GM19372 (cell line): ENCODE data around the gene KRTAP1-3.
"Not testable (repeated sequence)": the region's sequence is repeated elsewhere in the genome, so short reads cannot be mapped to it uniquely, and the experiment has no call there.

Experiments
- ATAC-seq: cut with Tn5 transposase; IDR thresholded peaks from one replicate; pipeline ENCODE4 v1.9.1; 2021; ENCODE audit warnings: mild to moderate bottlenecking, low read depth, moderate library complexity; ENCODE audit not compliant: unreplicated experiment

KRTAP1-3 gene

DNA sequence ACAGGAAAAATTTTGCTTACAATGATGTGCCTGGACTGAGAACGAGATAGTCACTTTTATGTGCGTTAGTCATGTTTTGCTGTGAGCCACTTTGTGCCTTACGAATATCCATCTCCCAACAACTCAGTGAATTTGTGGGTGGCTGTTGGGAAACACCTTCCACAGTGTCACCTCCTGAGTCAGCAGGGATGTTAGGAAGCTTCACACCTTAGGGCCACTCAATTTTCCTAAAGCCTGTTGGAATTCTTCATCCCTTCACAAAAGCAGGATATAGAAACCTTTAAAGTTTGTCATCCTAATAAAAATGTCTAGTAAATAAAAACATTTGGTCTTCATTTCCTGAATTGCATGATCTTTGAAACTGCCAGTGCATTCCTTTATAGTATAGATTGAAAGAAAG lies 21.5 kb downstream of the KRTAP1-3 start:
- ATAC-seq, result no peak

DNA sequence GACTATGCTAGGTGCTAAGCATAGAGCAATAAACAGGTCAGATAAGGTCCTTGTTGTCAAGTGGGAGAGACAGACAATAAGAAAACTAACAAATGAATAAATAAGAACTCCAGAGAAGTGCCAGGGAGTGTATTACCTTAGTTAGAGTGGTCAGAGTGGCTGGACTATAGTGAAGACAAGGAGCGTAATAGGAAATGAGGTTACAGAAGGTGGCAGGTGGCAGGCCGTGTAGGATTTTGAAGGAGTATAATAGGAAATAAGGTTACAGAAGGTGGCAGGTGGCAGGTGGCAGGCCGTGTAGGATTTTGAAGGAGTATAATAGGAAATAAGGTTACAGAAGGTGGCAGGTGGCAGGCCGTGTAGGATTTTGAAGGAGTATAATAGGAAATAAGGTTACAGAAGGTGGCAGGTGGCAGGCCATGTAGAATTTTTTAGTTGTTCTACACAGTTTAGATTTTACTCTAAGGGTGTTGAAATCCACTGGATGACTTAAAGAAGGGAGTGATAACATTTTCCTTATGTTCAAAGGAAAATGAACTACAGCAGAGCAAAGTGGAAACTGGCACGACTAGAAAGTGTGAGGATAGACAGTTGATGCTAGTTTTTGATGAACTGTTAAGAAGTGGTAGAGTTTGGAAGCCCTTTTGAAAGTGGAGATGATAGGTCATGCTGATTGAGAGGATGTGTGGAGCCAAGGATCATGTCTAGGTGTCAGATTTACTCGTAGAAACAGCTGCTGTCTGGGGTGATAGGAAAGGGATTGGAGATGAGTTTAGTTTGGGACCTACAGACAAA lies 22.2 kb downstream of the KRTAP1-3 start:
- ATAC-seq, result no peak

- ATAC-seq, result no peak
Observed at GRCh38 chr17:41010441-41010840, 24.2 kb downstream of the KRTAP1-3 start.

DNA sequence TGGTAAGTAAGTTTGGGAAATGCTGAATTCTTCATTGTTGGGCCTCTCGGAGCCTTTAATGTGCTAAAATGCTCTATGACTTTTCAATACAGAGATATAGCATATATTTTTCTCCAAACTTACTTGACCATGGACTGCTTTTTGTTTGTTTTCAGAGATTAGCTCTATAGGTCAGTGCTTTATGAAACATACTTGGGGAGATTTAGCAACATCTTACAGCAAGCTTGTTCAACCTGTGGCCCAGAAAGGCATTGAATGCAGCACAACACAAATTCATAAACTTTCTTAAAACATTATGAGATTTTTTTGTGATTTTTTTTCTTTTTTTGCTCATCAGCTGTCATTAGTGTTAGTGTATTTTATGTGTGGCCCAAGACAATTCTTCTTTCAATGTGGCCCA lies 24.7 kb downstream of the KRTAP1-3 start:
- no peak for ATAC-seq

DNA sequence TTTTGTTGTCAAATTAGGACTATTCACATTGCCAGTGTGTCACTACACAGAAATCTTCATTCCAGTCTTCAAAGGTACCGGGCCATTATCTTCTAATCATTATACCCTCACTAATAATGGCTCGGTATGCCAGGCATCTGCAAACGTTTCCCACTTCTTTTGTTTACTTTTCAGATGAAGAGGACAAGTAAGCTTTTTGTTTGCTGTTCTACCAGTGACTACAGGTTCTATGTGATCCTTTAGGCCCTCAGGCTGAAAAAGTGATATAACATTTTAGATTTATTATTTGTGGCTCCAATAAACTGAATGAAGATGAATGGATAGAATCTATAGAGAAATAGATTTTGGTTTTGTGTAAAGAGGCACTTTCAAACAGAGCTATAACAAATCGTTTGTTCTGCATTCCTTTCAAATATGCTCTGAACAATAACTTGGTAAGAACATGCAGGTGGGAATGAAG lies 25.3 kb downstream of the KRTAP1-3 start:
- no peak for ATAC-seq

DNA sequence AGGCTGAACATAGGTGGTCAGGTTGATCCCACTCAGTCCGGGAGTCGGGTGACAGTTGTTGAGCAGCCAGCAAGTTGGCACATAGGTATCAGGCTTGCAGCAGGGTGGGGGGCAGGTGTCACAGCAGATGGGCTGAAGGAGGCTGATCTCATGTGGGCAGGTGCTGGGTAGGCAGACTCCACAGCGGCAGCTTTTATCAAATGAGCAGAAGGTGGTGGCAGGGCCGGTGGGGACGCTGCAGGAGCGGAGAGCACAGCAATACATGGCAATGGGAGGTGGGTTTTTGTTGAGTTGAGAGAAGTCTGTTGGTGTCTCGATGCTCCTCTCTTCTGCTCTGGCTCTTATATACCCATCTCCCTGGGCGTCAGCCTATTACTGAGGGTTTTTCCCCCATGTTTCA lies 25.9 kb downstream of the KRTAP1-3 start, which contains the start of gene KRTAP3-1:
Gene KRTAP3-1, minus strand, starts transcription at position 318 of the 400 bp plus-strand sequence. Its CDS starts 54 bp downstream, at position 264.
- ATAC-seq, result no peak

DNA sequence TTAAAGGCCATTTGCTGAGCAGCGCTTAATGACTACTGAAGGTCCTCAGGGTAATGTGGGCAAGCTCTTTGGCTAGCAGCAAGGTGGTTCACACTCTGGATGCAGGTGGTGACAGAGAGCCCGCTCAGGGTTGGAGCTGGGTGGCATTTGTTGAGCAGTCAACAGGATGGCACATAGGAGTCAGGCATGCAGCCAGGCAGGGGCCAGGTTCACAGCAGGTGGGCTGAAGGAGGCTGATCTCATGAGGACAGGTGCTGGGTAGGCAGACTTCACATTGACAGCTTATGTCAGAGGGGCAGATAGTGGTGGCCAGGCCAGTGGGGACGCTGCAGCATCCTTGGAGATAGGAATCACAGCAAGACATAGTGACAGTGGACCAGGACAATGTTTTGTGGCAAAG lies 30.3 kb downstream of the KRTAP1-3 start:
- no peak for ATAC-seq

DNA sequence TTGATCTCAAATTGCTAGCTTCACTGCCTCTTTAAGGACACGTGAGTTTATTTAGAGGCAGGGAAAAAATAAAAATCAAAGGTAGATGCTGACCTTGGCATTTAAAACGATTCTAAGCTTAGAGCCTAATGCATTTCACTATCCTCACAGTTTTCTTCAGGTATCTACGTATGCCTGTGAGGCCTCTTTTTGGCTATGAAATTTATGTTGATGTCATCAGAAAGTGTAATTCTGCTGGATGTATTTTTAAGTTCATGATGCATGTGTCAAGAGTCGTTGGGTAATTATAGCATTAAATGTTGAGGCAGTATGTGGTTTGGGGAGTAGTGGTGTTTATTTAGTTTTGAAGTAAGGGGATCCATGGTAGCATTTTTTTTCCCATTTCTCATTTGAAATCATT lies 30.7 kb downstream of the KRTAP1-3 start:
- ATAC-seq, result no peak

DNA sequence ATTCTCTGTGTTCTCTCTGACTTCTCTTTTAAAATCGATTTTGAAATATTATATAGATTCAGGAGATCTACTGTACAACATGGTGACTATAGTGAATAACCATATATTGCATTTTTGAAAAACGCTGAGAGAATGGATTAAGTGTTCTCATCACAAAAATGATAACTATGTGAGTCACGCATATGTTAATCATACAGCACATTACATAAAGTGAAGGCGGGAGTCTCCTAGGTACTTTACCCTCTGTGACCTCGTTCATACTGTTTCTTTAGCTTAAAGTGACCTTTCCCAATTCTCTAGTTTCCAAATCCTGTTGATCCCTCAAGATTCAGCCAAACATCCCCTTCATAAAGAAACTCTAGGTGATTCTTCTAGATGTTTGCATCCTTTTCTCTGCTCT lies 31.9 kb downstream of the KRTAP1-3 start:
- ATAC-seq, result no peak

DNA sequence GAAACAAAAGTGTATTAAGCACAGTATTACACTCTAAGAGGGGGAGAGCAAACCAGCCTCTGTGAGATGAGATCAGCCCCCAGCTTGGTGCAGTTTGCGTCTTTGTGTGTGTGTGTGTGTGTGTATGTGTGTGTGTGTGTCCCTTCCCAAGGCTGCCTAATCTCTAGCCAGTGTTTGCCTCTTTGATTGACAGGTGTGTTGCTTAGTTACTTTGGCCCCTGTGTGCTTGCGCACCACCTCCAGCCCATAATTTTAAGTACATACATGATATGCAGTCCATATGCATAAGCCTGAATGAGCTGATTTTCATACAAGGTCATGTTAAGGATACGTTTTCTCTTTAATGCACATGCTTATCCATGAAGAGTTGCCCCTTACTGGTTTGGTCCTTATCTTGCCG lies 32.9 kb downstream of the KRTAP1-3 start:
- ATAC-seq, result no peak

- ATAC-seq, result not testable (repeated sequence)
Observed at GRCh38 chr17:40999563-40999962, 35.1 kb downstream of the KRTAP1-3 start, which contains the start of gene KRTAP3-2. Gene KRTAP3-2 (minus strand): TSS chr17:40999906. CDS start chr17:40999853, 53 bp downstream.

DNA sequence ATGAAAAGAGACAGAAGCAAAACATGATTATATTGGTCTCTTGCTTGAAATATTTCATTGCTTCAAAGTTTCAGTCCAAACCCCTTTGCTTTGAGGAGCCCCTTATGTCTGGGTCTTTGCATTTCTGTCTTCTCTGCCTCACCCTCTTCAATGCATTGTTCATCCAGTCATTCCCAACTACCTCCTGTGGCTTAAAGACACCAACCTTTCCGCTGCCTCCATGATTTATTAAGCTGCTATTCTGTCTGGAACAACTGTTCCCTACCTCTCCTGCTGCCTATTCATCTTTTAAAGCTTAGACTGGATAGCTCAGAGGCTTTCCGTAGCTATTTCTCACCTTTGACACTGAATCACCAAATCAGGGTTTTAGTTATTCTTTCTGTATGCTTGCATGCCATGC lies 37.3 kb downstream of the KRTAP1-3 start:
- ATAC-seq, result no peak

GRCh38 chr17:40996829-40997228 lies 37.8 kb downstream of the KRTAP1-3 start:
- ATAC-seq, result no peak

- no peak for ATAC-seq
Observed at GRCh38 chr17:40995116-40995515, 39.6 kb downstream of the KRTAP1-3 start.

DNA sequence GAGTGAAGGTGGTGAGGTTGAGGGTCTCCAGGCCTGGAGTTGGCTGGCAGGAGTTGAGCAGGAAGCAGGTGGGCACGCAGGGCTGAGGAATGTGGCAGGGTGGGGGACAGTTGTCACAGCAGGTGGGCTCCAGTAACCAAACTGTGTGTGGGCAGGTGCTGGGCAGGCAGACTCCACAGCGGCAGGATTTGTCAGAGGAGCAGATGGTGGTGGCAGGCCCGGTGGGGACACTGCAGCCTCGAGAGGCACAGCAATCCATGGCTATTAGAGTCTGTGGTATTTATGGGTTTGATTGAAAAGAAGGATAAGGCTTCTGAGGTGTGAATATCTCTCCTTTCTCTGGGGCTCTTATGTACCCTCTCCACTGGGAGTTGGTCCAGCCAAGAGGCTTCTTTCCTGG lies 40.8 kb downstream of the KRTAP1-3 start, which contains the start of gene KRTAP3-3:
Gene KRTAP3-3, minus strand, starts transcription at position 326 of the 400 bp plus-strand sequence. Its CDS starts 67 bp downstream, at position 259.
- no peak for ATAC-seq

- no peak for ATAC-seq
Observed at GRCh38 chr17:40993084-40993483, 41.6 kb downstream of the KRTAP1-3 start.

GRCh38 chr17:40992666-40993065 lies 42.0 kb downstream of the KRTAP1-3 start:
- ATAC-seq, result no peak

DNA sequence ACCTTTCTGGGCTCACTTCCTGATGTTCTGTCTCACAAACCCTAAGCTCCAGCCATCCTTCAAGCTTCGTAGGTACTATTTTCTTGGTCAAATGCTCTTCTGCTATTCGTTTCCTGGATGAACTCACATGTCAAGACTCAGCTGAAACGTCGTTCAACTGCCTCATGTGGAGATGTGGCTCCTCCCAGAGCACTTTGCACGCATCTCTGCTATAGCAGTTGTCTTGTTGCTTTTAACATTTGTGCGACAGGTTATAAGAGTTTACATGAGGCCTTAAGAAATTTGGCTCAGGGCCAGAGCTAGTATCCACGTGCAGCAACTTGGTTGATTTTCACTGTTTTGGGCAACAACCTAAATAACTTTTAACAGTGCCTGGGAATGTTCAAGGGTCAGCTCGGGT lies 47.8 kb downstream of the KRTAP1-3 start:
- ATAC-seq, result no peak

DNA sequence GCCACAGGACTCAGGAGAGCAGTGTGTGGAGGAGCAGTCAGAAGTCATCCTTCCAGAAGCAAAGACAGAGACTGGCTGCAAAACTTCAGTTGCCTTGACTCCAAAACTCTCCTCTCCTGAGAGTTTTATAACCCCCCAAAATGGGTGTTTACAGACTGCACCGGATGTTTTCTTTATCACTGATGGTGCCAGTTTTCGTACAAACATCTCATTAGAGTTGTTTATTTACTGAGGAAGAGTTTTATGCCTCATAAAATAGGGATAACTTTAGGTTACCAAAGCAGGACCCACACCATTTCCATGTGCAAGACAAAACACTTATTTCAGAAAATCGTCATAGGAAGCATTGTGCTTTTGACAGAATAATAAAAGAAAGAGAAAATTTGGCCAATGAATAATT lies 50.4 kb downstream of the KRTAP1-3 start, which contains the start of gene KRT40:
Gene KRT40, minus strand, starts transcription at position 101 of the 400 bp plus-strand sequence. Its CDS starts 53 bp downstream, at position 48.
- no peak for ATAC-seq
